K562 (cell line): ENCODE measurements around the gene SALL2.

ENCODE experiments used
- CEBPB ChIP-seq: fragments of 450-650 bp; IDR thresholded peaks from 2 replicates; pipeline ENCODE4 v1.6.1; 2016; ENCODE audit warnings: missing genetic modification characterization, missing compliant biosample characterization
- CHAMP1 ChIP-seq: fragments of 450-650 bp; IDR thresholded peaks from 2 replicates; pipeline ENCODE4 v1.6.1; 2016; ENCODE audit warnings: mild to moderate bottlenecking
- CTCF ChIP-seq, 3 experiments: IDR thresholded peaks in 2 of 3; conservative IDR thresholded peaks in 1 of 3; 2 replicates each; pipeline ENCODE4 v1.5.1; 2011 to 2012; ENCODE audit warnings: low read length in 3 of 3, mild to moderate bottlenecking in 3 of 3, control low read depth in 2 of 3, improper control_type of control experiment in 1 of 3, inconsistent platforms in 1 of 3, low read depth in 1 of 3, mixed read lengths in 1 of 3, moderate library complexity in 1 of 3; ENCODE audit not compliant: insufficient read depth in 2 of 3
- GMEB1 ChIP-seq: fragments of 250-450 bp; sonication (Bioruptor Pico); IDR thresholded peaks from 2 replicates; pipeline ENCODE4 v1.4.0; 2020; ENCODE audit warnings: mild to moderate bottlenecking
- ILF3 ChIP-seq: fragments of 450-650 bp; IDR thresholded peaks from 2 replicates; pipeline ENCODE4 v1.6.1; 2018; ENCODE audit warnings: antibody characterized with exemption, mild to moderate bottlenecking, moderate library complexity, borderline replicate concordance
- NR0B1 ChIP-seq: fragments of 450-650 bp; IDR thresholded peaks from one replicate; pipeline ENCODE4 v1.6.1; 2018; ENCODE audit warnings: mild to moderate bottlenecking, moderate library complexity; ENCODE audit not compliant: partially characterized antibody
- PHF8 ChIP-seq: fragments of 200-600 bp; sonication (generic); IDR thresholded peaks from 2 replicates; pipeline ENCODE4 v1.6.1; 2012; ENCODE audit warnings: mixed run types, mild to moderate bottlenecking, inconsistent platforms, low read length, moderate library complexity, borderline replicate concordance
- POLR3A ChIP-seq: IDR thresholded peaks from 2 replicates; pipeline ENCODE4 v1.6.1; 2011; ENCODE audit warnings: borderline replicate concordance, mild to moderate bottlenecking, moderate library complexity; ENCODE audit not compliant: insufficient read length, insufficient read depth; ENCODE audit errors: extremely low read depth
- SAFB2 ChIP-seq: fragments of 200-400 bp; formaldehyde crosslinking; IDR thresholded peaks from 2 replicates; pipeline ENCODE4 v1.6.1; 2018; ENCODE audit warnings: borderline replicate concordance, low read length, low read depth, moderate library complexity; ENCODE audit not compliant: severe bottlenecking

- TF ChIP-seq NR0B1, result no peak
- TF ChIP-seq CTCF (IDR thresholded peaks at IDR 0.05 in 2 of 3, conservative IDR thresholded peaks at IDR 0.05 in 1 of 3; ENCODE audit: insufficient read depth in 2 of 3, low read depth in 1 of 3, low read length in 3 of 3), result no peak
- TF ChIP-seq GMEB1 (CRISPR knock-in tag), result no peak
- no peak for TF ChIP-seq CEBPB (tag)
- no peak for TF ChIP-seq CHAMP1
- no peak for TF ChIP-seq ILF3
- peak; percentile 52; the same call in 1 of the 2 replicates for TF ChIP-seq PHF8
- TF ChIP-seq POLR3A, result no peak
- TF ChIP-seq SAFB2, result no peak
Measured at GRCh38 chr14:21525962-21526671, at the start of gene SALL2.
